Testis (tissue), 3 donors: ENCODE measurements around the gene RMND1. TPM values are rescaled to one million over a fixed set of nuclear protein-coding genes. Genes with fewer than 3 reads are reported as not detected.

Experiments used
- DNase-seq: peaks from one replicate; pipeline ENCODE4 v3.0.0-alpha.2; 2019
- H3K27ac ChIP-seq, 2 donors: fragments of 200-600 bp; sonication (generic); one replicate each; pipeline ENCODE4 v1.5.1; 2019
- H3K27me3 ChIP-seq: fragments of 200-600 bp; sonication (generic); one replicate; pipeline ENCODE4 v1.5.1; 2019
- H3K36me3 ChIP-seq: fragments of 200-600 bp; sonication (generic); one replicate; pipeline ENCODE4 v1.5.1; 2017; ENCODE audit warnings: low read depth; ENCODE audit errors: missing control alignments
- H3K4me1 ChIP-seq: fragments of 200-600 bp; sonication (generic); one replicate; pipeline ENCODE4 v1.5.1; 2019
- H3K4me3 ChIP-seq, 2 donors: fragments of 200-600 bp; sonication (generic); one replicate each; pipeline ENCODE4 v1.5.1; 2017 to 2019
- H3K9me3 ChIP-seq: fragments of 200-600 bp; sonication (generic); one replicate; pipeline ENCODE4 v1.5.1; 2017
- CTCF ChIP-seq, 3 experiments: fragments of 450-650 bp in 2 of 3; fragments of 200-600 bp in 1 of 3; sonication (generic) in 1 of 3; IDR thresholded peaks; one replicate each; pipeline ENCODE4 v1.5.1; 2016 to 2019; ENCODE audit warnings: antibody characterized with exemption in 3 of 3, mild to moderate bottlenecking in 2 of 3, moderate library complexity in 1 of 3
- POLR2A ChIP-seq: fragments of 450-650 bp; IDR thresholded peaks from one replicate; pipeline ENCODE4 v1.6.1; 2017; ENCODE audit warnings: antibody characterized with exemption, mild to moderate bottlenecking, moderate library complexity
- WGBS, 2 donors: methylation state at CpG; one replicate each; pipeline ENCODE4 v1.1.5; 2018; 5-methylcytosine and 5-hydroxymethylcytosine counted together
- intact Hi-C: fragments of 100-400 bp; cut with DNase I; formaldehyde crosslinking; loops from one replicate; pipeline ENCODE4 v1.15.1; 2023; ENCODE audit warnings: low total_unique reads
- polyA plus RNA-seq: library from polyadenylated mRNA; stranded (reverse); fragments of 350-450 nt; fragmentation: Illumina TruSeq; extraction: RNeasy Lipid Tissue Mini Kit (QIAGEN cat#74804); gene quantifications from one replicate; pipeline ENCODE4 v1.2.3, GENCODE V29; 2014; ENCODE audit warnings: low read depth, low replicate concordance; ENCODE audit not compliant: insufficient read depth
- total RNA-seq, 2 donors: library from RNA; depleted of rRNA; stranded (reverse); fragments of >200 nt; gene quantifications; one replicate each; pipeline ENCODE4 v1.2.3, GENCODE V29; 2016

Gene RMND1
- total and polyA plus RNA-seq, 3 donors from 2014 or later = 16.9 to 25.0 (median 23.8) TPM

DNA sequence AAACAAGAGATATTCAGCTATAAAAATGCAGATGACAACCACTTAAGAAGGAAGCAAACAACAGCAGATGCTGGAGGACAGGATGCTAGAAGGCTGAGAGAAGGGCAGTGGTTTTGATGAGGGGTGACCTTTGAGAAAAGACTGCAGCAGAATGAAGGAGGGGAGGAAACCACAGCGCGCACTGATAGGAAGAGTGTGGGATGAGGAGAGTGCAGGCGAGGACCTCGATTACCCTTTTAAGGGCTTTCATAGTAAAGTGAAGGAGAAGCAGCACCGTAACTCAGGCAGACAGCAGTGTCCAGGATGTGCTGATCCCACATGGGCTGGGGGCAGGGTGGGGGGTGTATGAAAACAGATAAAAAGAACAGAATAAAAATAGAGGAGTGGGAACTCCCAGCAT, 79.8 kb downstream of the RMND1 start:
- Histone ChIP-seq H3K4me1 (no peaks in the 10 kb centered on the region), H3K36me3 (no peaks in the 10 kb centered on the region), H3K9me3 (no peaks in the 10 kb centered on the region), H3K4me3 (no peak overlapping the region), H3K27me3 (no peaks in the 10 kb centered on the region), H3K27ac (no peak overlapping the region)
- 55% methylated on average over 5 of the region's 5 CpGs for WGBS, 2 donors
- no peak for DNase-seq
- TF ChIP-seq CTCF (IDR thresholded peaks at IDR 0.05) (no peak), POLR2A (no peak)
- intact Hi-C loops = no loop called here

DNA sequence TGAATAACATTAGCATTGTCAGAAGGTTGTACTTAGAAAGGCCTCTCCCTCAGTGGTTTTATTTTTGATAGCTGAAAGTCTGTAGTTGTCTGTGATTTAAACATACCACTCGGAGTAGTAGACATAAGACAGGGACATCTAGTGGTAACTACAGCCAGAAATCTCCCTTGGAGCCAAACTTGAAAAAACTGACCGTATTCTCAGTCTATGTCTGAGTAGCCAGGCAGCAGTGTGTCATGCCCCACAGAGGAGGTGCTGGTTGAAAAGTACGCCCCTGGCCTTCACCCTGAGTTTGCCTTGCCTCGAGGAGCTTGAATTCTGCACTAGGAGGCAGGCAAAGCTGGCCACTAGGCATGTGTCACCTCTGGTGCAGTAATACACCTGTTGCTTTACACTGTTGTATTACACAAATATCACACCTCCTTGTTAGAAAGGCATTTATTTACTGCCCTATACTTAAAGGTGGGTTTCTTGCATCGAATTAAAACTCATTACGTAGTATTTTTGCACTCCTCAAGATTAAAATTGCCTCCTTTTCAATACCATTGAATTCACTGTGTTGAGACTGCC, 81.3 kb downstream of the RMND1 start:
- intact Hi-C loops = no loop called here
- Histone ChIP-seq H3K27ac (no peak overlapping the region), H3K4me3 (no peak overlapping the region), H3K36me3 (no peaks in the 10 kb centered on the region), H3K9me3 (no peaks in the 10 kb centered on the region), H3K4me1 (no peaks in the 10 kb centered on the region), H3K27me3 (no peaks in the 10 kb centered on the region)
- TF ChIP-seq CTCF (IDR thresholded peaks at IDR 0.05) = no peak
- TF ChIP-seq POLR2A = no peak
- WGBS, 2 donors = 72 to 94% methylated on average over 6 of the region's 6 CpGs
- no peak for DNase-seq

- Histone ChIP-seq H3K36me3 (no peaks in the 10 kb centered on the region), H3K9me3 (no peaks in the 10 kb centered on the region), H3K27ac (no peak overlapping the region), H3K4me3 (no peak overlapping the region), H3K4me1 (no peaks in the 10 kb centered on the region), H3K27me3 (no peaks in the 10 kb centered on the region)
- no peak for TF ChIP-seq POLR2A
- no peak for TF ChIP-seq CTCF (IDR thresholded peaks at IDR 0.05)
- WGBS, 2 donors = 81 to 90% methylated on average over 6 of the region's 6 CpGs
- intact Hi-C loops = no loop called here
- DNase-seq = no peak
These were observed 86.7 kb downstream of the RMND1 start for GRCh38 chr6:151365233-151365632.

DNA sequence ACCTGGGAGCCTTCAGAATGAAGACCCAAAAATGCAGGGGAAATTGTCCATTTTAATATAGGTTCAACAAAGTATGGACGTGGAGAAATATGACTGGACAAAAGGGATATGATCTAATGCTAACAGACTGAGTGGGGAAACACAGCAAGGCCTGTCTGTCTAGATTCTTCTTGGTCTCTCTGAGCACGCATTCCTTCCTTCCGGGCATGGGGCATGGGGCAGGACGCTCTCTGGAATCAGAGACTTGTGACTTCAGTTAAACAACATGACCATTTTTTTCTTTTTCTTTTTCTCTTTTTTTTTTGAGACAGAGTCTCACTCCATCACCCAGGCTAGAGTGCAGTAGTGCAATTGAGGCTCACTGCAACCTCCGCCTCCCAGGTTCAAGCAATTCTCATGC, 92.4 kb downstream of the RMND1 start:
- intact Hi-C loops = no loop called here
- DNase-seq = no peak

More for the DNA sequence above, 92.4 kb downstream of the RMND1 start:
- Histone ChIP-seq H3K4me1 (no peaks in the 10 kb centered on the region), H3K4me3 (no peak overlapping the region), H3K36me3 (no peaks in the 10 kb centered on the region), H3K27me3 (no peaks in the 10 kb centered on the region), H3K9me3 (no peaks in the 10 kb centered on the region), H3K27ac (no peak overlapping the region)
- 94 to 97% methylated on average over 5 of the region's 5 CpGs for WGBS, 2 donors
- no peak for TF ChIP-seq CTCF (IDR thresholded peaks at IDR 0.05)
- no peak for TF ChIP-seq POLR2A
